ENCODE results near the gene ARMH2. TPM values are rescaled to one million over a fixed set of nuclear protein-coding genes. Genes with fewer than 3 reads are reported as not detected.
"Not testable (repeated sequence)": the region's sequence is repeated elsewhere in the genome, so short reads cannot be mapped to it uniquely, and the experiment has no call there.

ARMH2 gene
- total RNA-seq, 1 experiment from 2014 or later = not detected

DNA sequence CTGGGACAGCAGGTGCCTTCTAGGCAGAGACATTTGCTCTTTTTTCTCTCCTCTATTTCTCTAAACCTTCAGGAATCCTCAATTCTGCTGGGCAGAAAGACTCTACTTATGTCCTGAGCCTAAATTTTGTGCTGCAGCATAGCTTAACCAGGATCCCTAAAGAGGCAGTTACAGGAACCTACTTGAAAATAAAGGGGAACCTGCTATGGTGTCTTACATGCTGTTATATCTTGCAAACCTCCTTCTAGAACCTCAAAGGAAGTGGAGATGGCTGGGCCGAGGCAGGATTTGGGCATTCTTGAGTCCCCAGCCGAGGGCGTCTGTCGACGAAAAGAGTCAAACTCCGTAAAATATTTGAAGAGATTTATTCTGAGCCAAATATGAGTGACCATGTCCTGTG, 41.1 kb downstream of the ARMH2 start:
- H2AFZ ChIP-seq (ENCODE audit: low read length) = no peak overlapping the region

DNA sequence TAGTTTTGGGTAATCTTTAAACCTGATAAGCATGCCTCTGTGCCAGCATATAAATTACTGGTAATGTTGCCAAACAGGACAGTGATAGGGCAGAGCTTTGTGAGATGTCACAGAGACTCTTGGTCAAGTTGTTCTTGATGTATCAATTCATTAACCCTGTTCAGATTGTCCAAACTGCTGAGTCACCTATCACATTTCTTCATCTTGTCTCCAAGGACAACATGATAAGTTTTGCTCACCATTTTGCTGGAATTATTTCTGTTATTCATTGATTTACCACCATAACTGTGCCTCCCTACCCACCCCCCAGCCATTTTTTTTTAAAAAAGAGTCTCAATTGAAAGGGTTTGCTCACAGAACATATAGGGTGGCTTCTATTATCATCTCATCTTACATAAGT, 43.4 kb downstream of the ARMH2 start:
- no peak overlapping the region for H3K9ac ChIP-seq (ENCODE audit: low read length)
- DNase-seq = no peak
- H4K20me1 ChIP-seq (ENCODE audit: insufficient read depth, low read depth, low read length) = no peaks in the 10 kb centered on the region
- no peaks in the 10 kb centered on the region for H3K9me2 ChIP-seq (replicated peaks; ENCODE audit: insufficient read depth, low read length)
- no peaks in the 10 kb centered on the region for H3K79me2 ChIP-seq (ENCODE audit: low read length)
- no peaks in the 10 kb centered on the region for H3K4me1 ChIP-seq (ENCODE audit: low read length)
- H3K36me3 ChIP-seq (ENCODE audit: insufficient read depth, low read length) = 0 out of 2 replicates have a peak, but pooled peaks cover 5% of the 10 kb centered on the region
- H2AFZ ChIP-seq (ENCODE audit: low read length) = no peak overlapping the region
- no peak overlapping the region for H3K27ac ChIP-seq (ENCODE audit: low read length)
- peaks cover 7% of the 10 kb centered on the region; the same call in 1 of the 2 replicates for H3K9me3 ChIP-seq (ENCODE audit: low read length)
- no peak overlapping the region for H3K4me2 ChIP-seq (ENCODE audit: low read depth, low read length, poor library complexity, severe bottlenecking)
- peaks cover 4% of the 10 kb centered on the region; the same call in 1 of the 2 replicates for H3K27me3 ChIP-seq (ENCODE audit: low read length)
- H3K4me3 ChIP-seq (ENCODE audit: low read length) = no peak overlapping the region

More for the DNA sequence above, 41.1 kb downstream of the ARMH2 start:
- Histone ChIP-seq H3K79me2 (ENCODE audit: low read length) (no peaks in the 10 kb centered on the region), H3K27me3 (ENCODE audit: low read length) (peaks cover 4% of the 10 kb centered on the region; the same call in 1 of the 2 replicates), H3K9me2 (replicated peaks; ENCODE audit: insufficient read depth, low read length) (no peaks in the 10 kb centered on the region), H3K9ac (ENCODE audit: low read length) (no peak overlapping the region), H3K27ac (ENCODE audit: low read length) (no peak overlapping the region), H4K20me1 (ENCODE audit: insufficient read depth, low read depth, low read length) (no peaks in the 10 kb centered on the region), H3K4me2 (ENCODE audit: low read depth, low read length, poor library complexity, severe bottlenecking) (no peak overlapping the region), H3K4me3 (ENCODE audit: low read length) (no peak overlapping the region), H3K9me3 (ENCODE audit: low read length) (peaks cover 7% of the 10 kb centered on the region; the same call in 1 of the 2 replicates), H3K36me3 (ENCODE audit: insufficient read depth, low read length) (0 out of 2 replicates have a peak, but pooled peaks cover 5% of the 10 kb centered on the region), H3K4me1 (ENCODE audit: low read length) (peaks cover 3% of the 10 kb centered on the region; the same call in 1 of the 2 replicates)
- DNase-seq = no peak

DNA sequence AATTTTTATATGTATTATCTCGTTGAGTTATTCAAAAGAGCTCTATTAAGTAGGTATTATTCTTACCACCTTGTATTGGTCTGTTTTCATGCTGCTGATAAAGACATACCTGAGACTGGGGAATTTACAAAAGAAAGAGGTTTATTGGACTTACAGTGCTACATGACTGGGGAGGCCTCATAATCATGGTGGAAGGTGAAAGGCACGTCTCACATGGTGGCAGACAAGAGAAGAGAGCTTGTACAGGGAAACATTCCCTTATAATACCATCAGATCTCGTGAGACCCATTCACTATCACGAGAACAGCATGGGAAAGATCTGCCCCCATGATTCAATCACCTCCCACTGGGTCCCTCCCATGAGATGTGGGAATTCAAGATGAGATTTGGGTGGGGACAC, 44.3 kb downstream of the ARMH2 start:
- not testable (repeated sequence) for DNase-seq; H3K4me2 ChIP-seq (ENCODE audit: low read depth, low read length, poor library complexity, severe bottlenecking); H3K4me3 ChIP-seq (ENCODE audit: low read length); H3K9me3 ChIP-seq (ENCODE audit: low read length); H3K9ac ChIP-seq (ENCODE audit: low read length); H3K36me3 ChIP-seq (ENCODE audit: insufficient read depth, low read length); H3K27me3 ChIP-seq (ENCODE audit: low read length); H4K20me1 ChIP-seq (ENCODE audit: insufficient read depth, low read depth, low read length); H3K4me1 ChIP-seq (ENCODE audit: low read length); H3K79me2 ChIP-seq (ENCODE audit: low read length); H2AFZ ChIP-seq (ENCODE audit: low read length); H3K9me2 ChIP-seq (replicated peaks; ENCODE audit: insufficient read depth, low read length); H3K27ac ChIP-seq (ENCODE audit: low read length)

DNA sequence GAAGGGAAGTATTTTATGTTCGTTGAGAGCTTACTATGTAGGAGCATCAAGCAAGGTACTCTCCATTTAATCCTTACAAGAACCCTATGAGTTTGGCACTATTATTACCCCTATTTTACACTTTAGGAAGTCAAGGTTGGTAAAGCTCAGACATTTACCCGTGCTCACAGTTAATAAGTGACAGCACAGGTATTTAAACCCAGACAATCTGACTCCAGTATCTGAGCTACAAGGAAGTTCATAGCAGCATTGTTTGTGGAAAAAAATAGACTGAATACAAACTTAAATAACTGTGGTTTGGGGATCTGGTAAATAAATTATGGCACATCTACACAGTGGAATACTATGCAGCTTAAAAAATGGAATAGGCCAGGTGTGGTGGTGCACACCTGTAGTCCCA, 45.2 kb downstream of the ARMH2 start:
- Histone ChIP-seq H3K36me3 (ENCODE audit: insufficient read depth, low read length) (0 out of 2 replicates have a peak, but pooled peaks cover 5% of the 10 kb centered on the region), H4K20me1 (ENCODE audit: insufficient read depth, low read depth, low read length) (no peaks in the 10 kb centered on the region), H3K4me1 (ENCODE audit: low read length) (no peaks in the 10 kb centered on the region), H3K9me3 (ENCODE audit: low read length) (peaks cover 7% of the 10 kb centered on the region; the same call in 1 of the 2 replicates), H3K4me2 (ENCODE audit: low read depth, low read length, poor library complexity, severe bottlenecking) (no peak overlapping the region), H3K4me3 (ENCODE audit: low read length) (no peak overlapping the region), H3K9me2 (replicated peaks; ENCODE audit: insufficient read depth, low read length) (no peaks in the 10 kb centered on the region), H2AFZ (ENCODE audit: low read length) (no peak overlapping the region), H3K9ac (ENCODE audit: low read length) (no peak overlapping the region), H3K27ac (ENCODE audit: low read length) (no peak overlapping the region), H3K79me2 (ENCODE audit: low read length) (no peaks in the 10 kb centered on the region), H3K27me3 (ENCODE audit: low read length) (peaks cover 4% of the 10 kb centered on the region; the same call in 1 of the 2 replicates)
- DNase-seq = no peak

DNA sequence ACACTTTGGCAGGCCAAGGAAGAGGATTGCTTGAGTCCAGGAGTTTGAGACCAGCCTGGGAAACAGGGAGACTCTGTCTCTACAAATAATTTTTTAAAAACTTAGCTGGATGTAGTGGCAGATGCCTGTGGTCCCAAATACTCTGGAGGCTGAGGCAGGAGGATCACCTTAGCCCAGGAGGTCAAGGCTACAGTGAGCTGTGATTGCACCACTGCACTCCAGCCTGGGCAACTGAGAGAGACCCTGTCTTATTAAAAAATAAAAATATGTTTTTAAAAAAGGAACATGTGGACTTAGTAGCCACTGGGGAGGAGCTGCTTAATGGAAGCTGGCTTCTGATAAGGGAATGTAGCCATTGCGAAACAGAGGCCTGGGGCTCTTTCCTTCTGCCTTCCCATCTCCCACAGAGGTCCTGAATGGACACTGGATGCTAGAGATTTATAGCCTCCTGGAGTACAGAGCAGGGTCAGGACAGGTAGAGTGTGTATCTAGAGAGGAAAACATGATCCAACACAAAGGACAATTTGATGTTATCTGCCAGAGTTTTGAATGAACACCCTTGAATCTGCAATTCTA, 45.7 kb downstream of the ARMH2 start:
- Histone ChIP-seq H3K4me2 (ENCODE audit: low read depth, low read length, poor library complexity, severe bottlenecking) (no peak overlapping the region), H3K4me1 (ENCODE audit: low read length) (no peaks in the 10 kb centered on the region), H3K79me2 (ENCODE audit: low read length) (no peaks in the 10 kb centered on the region), H3K4me3 (ENCODE audit: low read length) (no peak overlapping the region), H4K20me1 (ENCODE audit: insufficient read depth, low read depth, low read length) (no peaks in the 10 kb centered on the region), H3K27ac (ENCODE audit: low read length) (no peak overlapping the region), H3K27me3 (ENCODE audit: low read length) (peaks cover 4% of the 10 kb centered on the region; the same call in 1 of the 2 replicates), H3K9me3 (ENCODE audit: low read length) (peaks cover 7% of the 10 kb centered on the region; the same call in 1 of the 2 replicates), H3K9ac (ENCODE audit: low read length) (no peak overlapping the region), H2AFZ (ENCODE audit: low read length) (no peak overlapping the region), H3K9me2 (replicated peaks; ENCODE audit: insufficient read depth, low read length) (no peaks in the 10 kb centered on the region), H3K36me3 (ENCODE audit: insufficient read depth, low read length) (0 out of 2 replicates have a peak, but pooled peaks cover 5% of the 10 kb centered on the region)
- no peak for DNase-seq

DNA sequence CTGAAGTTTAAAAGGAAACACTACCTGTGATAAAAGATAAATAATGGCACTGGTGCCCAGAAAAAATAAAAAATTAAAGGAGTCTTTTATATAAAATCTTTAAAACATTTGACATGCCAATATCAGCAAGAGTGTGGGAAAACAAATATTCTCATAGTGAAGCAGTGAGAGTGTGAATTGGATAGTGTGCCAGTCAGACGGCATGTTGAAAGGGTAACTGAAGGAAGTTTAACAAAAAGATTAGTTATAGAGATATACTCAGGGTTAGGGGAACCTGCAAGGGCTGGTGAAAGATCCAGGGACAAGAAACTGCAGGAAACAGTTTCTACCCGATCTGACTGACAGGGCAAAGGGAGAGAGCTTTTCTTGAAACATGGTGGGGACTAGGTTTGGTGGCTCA, 46.2 kb downstream of the ARMH2 start:
- H3K4me3 ChIP-seq (ENCODE audit: low read length) = no peak overlapping the region
- no peak overlapping the region for H2AFZ ChIP-seq (ENCODE audit: low read length)
- H3K27me3 ChIP-seq (ENCODE audit: low read length) = peaks cover 4% of the 10 kb centered on the region; the same call in 1 of the 2 replicates
- H3K4me2 ChIP-seq (ENCODE audit: low read depth, low read length, poor library complexity, severe bottlenecking) = no peak overlapping the region
- H3K4me1 ChIP-seq (ENCODE audit: low read length) = no peaks in the 10 kb centered on the region
- H3K9me2 ChIP-seq (replicated peaks; ENCODE audit: insufficient read depth, low read length) = no peaks in the 10 kb centered on the region
- DNase-seq = no peak
- 0 out of 2 replicates have a peak, but pooled peaks cover 5% of the 10 kb centered on the region for H3K36me3 ChIP-seq (ENCODE audit: insufficient read depth, low read length)
- no peak overlapping the region for H3K9ac ChIP-seq (ENCODE audit: low read length)
- no peaks in the 10 kb centered on the region for H3K79me2 ChIP-seq (ENCODE audit: low read length)
- H3K27ac ChIP-seq (ENCODE audit: low read length) = no peak overlapping the region
- H3K9me3 ChIP-seq (ENCODE audit: low read length) = peaks cover 7% of the 10 kb centered on the region; the same call in 1 of the 2 replicates
- no peaks in the 10 kb centered on the region for H4K20me1 ChIP-seq (ENCODE audit: insufficient read depth, low read depth, low read length)

DNA sequence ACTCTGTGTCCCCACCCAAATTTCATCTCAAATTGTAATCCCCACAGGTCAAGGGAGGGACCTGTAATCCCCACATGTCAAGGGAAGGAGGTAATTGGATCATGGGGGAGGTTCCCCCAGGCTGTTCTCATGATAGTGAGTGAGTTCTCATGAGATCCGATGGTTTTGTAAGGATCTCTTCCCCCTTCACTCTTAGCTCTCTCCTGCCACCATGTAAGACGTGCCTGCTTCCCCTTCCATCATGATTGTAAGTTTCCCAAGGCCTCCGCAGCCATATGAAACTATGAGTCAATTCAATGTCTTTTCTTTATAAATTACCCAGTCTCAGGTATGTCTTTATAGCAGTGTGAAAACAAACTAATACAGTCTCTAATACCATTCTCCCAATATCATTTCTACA, 47.8 kb downstream of the ARMH2 start:
- not testable (repeated sequence) for H3K9me3 ChIP-seq (ENCODE audit: low read length); H3K4me2 ChIP-seq (ENCODE audit: low read depth, low read length, poor library complexity, severe bottlenecking); H3K4me1 ChIP-seq (ENCODE audit: low read length); H3K27ac ChIP-seq (ENCODE audit: low read length); H3K79me2 ChIP-seq (ENCODE audit: low read length); H2AFZ ChIP-seq (ENCODE audit: low read length); H3K9me2 ChIP-seq (replicated peaks; ENCODE audit: insufficient read depth, low read length); H3K4me3 ChIP-seq (ENCODE audit: low read length); H3K27me3 ChIP-seq (ENCODE audit: low read length); DNase-seq; H4K20me1 ChIP-seq (ENCODE audit: insufficient read depth, low read depth, low read length); H3K9ac ChIP-seq (ENCODE audit: low read length); H3K36me3 ChIP-seq (ENCODE audit: insufficient read depth, low read length)

DNA sequence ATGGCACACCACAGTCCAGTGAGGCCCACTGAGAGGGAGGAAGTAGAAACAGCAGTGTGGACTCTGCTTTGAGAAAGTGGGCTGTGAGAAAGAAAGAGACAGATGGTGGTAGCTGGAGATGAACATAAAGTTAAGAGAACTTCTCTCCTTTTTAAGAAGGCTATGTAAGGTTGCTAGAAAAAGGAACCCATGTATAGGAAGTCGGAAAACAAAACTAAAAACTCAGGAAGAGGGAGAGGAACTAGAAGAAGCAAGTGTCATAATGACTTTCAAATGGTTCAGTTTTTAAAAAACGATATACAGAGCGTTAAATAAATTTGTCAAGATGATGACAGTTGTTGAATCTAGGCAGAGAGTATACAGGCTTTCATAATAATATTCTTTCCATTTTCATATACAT, 49.4 kb downstream of the ARMH2 start:
- no peak for DNase-seq
- Histone ChIP-seq H3K9me3 (ENCODE audit: low read length) (peaks cover 7% of the 10 kb centered on the region; the same call in 1 of the 2 replicates), H3K36me3 (ENCODE audit: insufficient read depth, low read length) (0 out of 2 replicates have a peak, but pooled peaks cover 5% of the 10 kb centered on the region), H3K79me2 (ENCODE audit: low read length) (no peaks in the 10 kb centered on the region), H3K4me2 (ENCODE audit: low read depth, low read length, poor library complexity, severe bottlenecking) (no peak overlapping the region), H2AFZ (ENCODE audit: low read length) (no peak overlapping the region), H3K4me1 (ENCODE audit: low read length) (no peaks in the 10 kb centered on the region; the same call in 1 of the 2 replicates), H4K20me1 (ENCODE audit: insufficient read depth, low read depth, low read length) (no peaks in the 10 kb centered on the region), H3K9me2 (replicated peaks; ENCODE audit: insufficient read depth, low read length) (no peaks in the 10 kb centered on the region), H3K27me3 (ENCODE audit: low read length) (peaks cover 4% of the 10 kb centered on the region; the same call in 1 of the 2 replicates), H3K4me3 (ENCODE audit: low read length) (no peak overlapping the region), H3K9ac (ENCODE audit: low read length) (no peak overlapping the region), H3K27ac (ENCODE audit: low read length) (no peak overlapping the region)
